ENCODE results near the gene MRPL49. TPM values are rescaled to one million over a fixed set of nuclear protein-coding genes. Genes with fewer than 3 reads are reported as not detected.
A peak's percentile ranks its signal among the peaks of the same experiment; 100 is the strongest.

MRPL49 gene
- total RNA-seq, 1 experiment from 2014 or later = 73.4 TPM

DNA sequence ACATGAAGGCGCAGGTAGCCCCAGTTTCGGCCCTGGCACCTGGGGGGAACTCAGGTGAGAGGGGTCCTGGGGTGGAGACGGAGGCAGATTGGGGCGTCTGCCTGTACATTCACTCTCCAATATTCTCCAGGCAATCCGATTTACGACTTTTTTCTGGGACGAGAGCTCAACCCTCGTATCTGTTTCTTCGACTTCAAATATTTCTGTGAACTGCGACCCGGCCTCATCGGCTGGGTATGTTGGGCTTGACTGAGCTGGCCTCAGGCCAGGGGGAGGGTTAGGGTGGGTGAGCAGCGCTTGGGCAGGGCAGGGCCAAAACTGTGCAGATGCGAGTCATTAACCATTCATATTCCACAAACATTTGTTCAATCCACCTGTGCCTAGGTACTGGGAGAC, 8.8 kb upstream of the MRPL49 start:
- Histone ChIP-seq H2BK20ac (ENCODE audit: low read depth, low read length, poor library complexity, severe bottlenecking) (no peak overlapping the region), H2BK120ac (ENCODE audit: low read depth, low read length, poor library complexity, severe bottlenecking) (no peak overlapping the region), H4K8ac (replicated peaks; ENCODE audit: insufficient read length, low read depth, low read length) (no peak overlapping the region), H2AFZ (ENCODE audit: low read length) (no peak overlapping the region), H3K4ac (ENCODE audit: low read depth, low read length) (no peak overlapping the region), H3K4me1 (ENCODE audit: insufficient read depth, low read length) (no peaks in the 10 kb centered on the region), H2AK5ac (ENCODE audit: insufficient read length, low read length) (no peak overlapping the region), H3K23ac (ENCODE audit: insufficient read length, low read depth, low read length) (no peak overlapping the region), H3K27ac (ENCODE audit: insufficient read length, low read depth, low read length) (no peak overlapping the region), H2BK12ac (ENCODE audit: insufficient read length, low read depth, low read length) (no peak overlapping the region), H4K91ac (ENCODE audit: insufficient read length, low read depth, low read length) (no peak overlapping the region), H3K9ac (ENCODE audit: extremely low read depth, insufficient read length, low read length) (peak overlapping the region; percentile 27), H2BK5ac (ENCODE audit: insufficient read length, low read length) (no peak overlapping the region), H3K14ac (ENCODE audit: insufficient read depth, low read length) (no peak overlapping the region), H4K5ac (ENCODE audit: insufficient read length, low read depth, low read length) (no peak overlapping the region), H3K18ac (ENCODE audit: insufficient read length, low read depth, low read length) (no peak overlapping the region), H3K79me1 (ENCODE audit: insufficient read depth, low read depth, low read length, poor library complexity, severe bottlenecking) (no peaks in the 10 kb centered on the region), H3K23me2 (ENCODE audit: insufficient read length, low read depth, low read length, poor library complexity, severe bottlenecking) (peaks cover 18% of the 10 kb centered on the region), H4K20me1 (ENCODE audit: control insufficient read depth, insufficient read depth, insufficient read length) (no peaks in the 10 kb centered on the region), H2BK15ac (ENCODE audit: low read depth, low read length) (no peak overlapping the region), H3T11ph (ENCODE audit: low read length) (no peak overlapping the region), H3K56ac (ENCODE audit: insufficient read length, low read depth, low read length) (no peak overlapping the region), H3K4me2 (ENCODE audit: insufficient read depth, insufficient read length, low read length) (peak overlapping the region; percentile 56), H3K27me3 (ENCODE audit: insufficient read depth, low read length) (no peaks in the 10 kb centered on the region), H3K79me2 (ENCODE audit: insufficient read depth, low read length) (no peaks in the 10 kb centered on the region), H3K9me3 (ENCODE audit: control insufficient read depth, low read depth, low read length) (no peaks in the 10 kb centered on the region)
- peaks cover 1% of the 10 kb centered on the region; the same call in 1 of the 2 replicates for H3K27me3 Mint-ChIP-seq (ENCODE audit: low read depth)
- TF ChIP-seq CTCF (conservative IDR thresholded peaks at IDR 0.05) = no peak
- H3K4me1 Mint-ChIP-seq = peaks cover 17 to 25% of the 10 kb centered on the region in 2 experiments
- no CpG with 5 or more reads among the region's 14 CpGs for WGBS (ENCODE audit: extremely low coverage, insufficient read length, low lambda C conversion rate)
- no peak for DNase-seq
- peak overlapping the region; percentile 23 to 91 (median 85); a peak in 4 of 7 replicates for H3K27ac Mint-ChIP-seq
- H3K9me3 Mint-ChIP-seq = no peaks in the 10 kb centered on the region
- peak overlapping the region; percentile 82 to 99 for H3K4me3 Mint-ChIP-seq
- peaks cover 4 to 30% (median 28%) of the 10 kb centered on the region in 3 experiments for H3K36me3 Mint-ChIP-seq (ENCODE audit: insufficient read depth in 1 of 3, low read depth in 3 of 3)
